HG03565 (cell line): ENCODE data around the gene WDR37.
"Not testable (repeated sequence)": the region's sequence is repeated elsewhere in the genome, so short reads cannot be mapped to it uniquely, and the experiment has no call there.

Experiments
- ATAC-seq: cut with Tn5 transposase; IDR thresholded peaks from one replicate; pipeline ENCODE4 v1.9.1; 2021; ENCODE audit warnings: mild to moderate bottlenecking, moderate library complexity; ENCODE audit not compliant: unreplicated experiment

Gene WDR37

DNA sequence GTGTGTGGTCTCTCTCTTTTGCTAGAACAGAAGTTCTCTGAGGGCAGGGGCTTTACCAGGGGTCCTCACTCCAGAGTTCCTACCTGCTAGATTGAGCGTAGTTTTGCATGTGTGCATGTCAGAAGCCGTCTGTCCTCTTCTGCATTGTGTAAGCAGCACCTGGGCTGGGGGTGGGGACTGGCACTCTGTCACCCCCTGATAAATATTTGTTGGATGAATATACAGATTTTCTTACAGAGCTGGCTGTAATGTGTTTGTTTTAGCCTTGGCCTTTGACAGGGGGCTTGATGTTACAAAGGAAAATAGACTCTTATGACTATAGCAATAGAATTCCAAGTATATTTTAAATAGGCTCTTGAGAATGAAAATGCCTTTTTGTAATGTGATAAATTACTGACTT is 46.6 kb downstream of the WDR37 start:
- no peak for ATAC-seq

DNA sequence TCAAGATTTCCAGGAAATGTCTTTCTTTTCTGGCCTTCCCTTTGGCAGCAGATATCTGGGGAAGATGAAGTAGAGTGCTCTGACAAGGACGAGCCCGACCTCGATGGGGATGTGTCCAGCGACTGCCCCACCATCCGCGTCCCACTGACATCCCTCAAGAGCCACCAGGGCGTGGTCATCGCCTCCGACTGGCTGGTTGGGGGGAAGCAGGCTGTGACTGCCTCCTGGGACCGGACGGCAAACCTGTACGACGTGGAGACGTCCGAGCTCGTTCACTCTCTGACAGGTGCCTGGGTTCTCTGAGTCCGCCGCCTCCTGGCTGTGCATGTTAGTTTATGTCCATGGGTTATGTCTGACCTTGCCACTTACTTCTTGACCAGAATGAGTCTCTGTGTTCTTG is 47.4 kb downstream of the WDR37 start:
- no peak for ATAC-seq

DNA sequence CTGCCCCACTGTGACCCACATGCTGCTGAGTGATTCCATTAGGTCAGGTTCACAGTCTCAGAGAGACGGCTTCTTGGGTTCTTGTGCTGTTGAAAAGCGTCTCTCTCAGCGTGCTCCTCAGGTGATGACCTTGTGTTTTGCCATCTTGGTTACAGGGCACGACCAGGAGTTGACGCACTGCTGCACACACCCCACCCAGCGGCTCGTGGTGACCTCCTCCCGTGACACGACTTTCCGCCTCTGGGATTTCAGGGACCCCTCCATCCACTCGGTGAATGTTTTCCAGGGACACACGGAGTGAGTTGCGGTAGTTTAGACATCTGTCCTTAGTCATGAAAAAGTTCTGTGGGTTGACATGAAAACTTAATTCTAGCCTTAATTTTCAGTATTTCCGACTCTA is 48.8 kb downstream of the WDR37 start:
- ATAC-seq: no peak

DNA sequence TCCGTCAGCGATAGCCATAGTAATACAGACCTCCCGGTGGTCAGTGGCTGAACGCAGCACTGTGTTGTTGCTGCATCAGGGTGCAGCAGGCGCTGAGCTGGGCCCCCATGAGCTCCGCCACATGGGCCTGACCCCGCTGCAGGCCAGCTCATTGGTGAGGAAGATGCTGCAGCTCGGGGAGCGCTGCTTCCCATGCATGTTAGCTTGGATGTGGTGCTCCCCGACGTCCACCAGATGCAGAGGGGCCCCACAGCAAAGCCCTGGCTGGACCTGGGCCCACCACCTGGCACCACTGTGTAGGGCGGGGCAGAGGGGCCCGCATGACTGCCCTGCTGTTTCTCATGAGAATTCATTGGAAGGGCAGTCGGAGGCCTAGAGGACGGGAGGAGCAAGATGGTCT is 50.8 kb downstream of the WDR37 start:
- no peak for ATAC-seq

DNA sequence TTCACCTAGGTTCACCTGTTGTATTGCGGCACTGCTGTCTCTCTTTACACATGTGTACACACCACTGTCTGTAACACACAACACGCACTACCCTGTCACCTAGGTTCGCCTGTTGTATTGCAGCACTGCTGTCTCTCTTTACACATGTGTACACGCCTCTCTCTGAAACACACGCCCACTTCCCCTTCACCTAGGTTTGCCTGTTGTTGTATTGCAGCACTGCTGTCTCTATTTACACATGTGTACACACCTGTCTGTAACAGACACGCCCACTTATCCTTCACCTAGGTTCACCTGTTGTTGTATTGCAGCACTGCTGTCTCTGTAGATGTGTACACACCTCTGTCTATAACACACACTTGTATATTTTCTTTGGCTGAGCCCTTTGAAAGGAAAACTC is 51.5 kb downstream of the WDR37 start:
- ATAC-seq: no peak

DNA sequence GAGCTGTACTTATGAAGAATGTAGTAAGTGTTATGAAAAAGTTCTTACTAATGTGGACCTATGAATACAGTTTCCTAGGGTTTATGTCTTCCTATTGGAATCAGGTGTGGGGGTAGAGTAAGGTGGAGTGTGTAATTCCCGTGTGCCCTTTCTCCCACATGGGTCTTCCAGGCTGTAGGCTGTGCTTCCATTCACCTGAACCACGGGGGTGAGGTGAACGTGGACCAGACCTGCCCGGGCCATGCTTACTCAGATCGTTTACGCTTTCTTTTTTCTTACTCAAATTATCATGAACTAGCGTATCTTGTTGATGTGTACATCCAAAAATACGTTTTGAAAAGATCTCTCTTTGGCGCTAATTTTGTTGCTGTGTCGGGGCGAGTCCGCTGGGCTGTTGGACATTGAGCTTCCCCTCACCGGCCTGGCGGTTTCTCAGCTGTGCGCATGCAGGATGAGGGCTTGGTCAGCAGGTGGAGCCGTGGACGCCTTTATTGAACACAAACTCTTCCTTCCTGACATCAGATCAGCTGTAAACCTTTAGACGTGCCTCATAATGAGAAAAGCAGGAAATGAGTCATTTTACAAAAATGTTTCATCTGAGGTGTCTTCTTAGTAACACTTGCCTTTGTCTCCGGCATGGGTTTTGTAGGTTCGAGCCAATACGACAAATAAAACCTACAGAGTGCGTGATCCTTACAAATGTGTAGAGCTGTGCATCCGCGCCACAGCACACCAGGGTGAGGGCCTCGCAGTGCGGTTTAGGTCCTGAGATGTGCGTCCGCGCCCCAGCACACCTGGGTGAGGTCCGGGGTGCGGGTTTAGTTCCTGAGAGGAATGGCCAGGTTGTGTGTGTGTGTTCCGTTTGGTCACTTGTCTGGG is 53.8 kb downstream of the WDR37 start:
- peak; percentile 86 for ATAC-seq

DNA sequence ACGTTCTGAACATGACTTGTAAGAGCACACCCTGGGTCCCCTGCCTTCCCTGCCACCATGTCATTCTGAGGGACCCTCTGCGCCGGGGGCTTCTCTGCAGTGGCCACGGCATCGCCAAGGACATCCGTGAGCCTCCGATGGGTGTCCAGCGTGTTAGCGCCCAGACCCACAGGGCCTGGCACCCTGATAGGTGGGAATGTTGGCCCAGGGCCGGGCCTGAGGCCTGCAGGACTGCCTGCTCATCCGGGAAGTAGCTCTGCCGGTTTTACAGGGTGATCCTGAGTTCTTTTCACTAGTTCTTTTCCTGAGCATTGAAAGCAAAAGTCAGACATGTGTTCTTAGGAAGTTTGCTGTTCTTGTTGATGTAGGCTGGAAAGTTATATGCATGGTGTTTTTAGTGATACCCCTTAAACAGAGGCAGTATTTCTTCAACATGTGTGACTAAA is 54.5 kb downstream of the WDR37 start:
- no peak for ATAC-seq

DNA sequence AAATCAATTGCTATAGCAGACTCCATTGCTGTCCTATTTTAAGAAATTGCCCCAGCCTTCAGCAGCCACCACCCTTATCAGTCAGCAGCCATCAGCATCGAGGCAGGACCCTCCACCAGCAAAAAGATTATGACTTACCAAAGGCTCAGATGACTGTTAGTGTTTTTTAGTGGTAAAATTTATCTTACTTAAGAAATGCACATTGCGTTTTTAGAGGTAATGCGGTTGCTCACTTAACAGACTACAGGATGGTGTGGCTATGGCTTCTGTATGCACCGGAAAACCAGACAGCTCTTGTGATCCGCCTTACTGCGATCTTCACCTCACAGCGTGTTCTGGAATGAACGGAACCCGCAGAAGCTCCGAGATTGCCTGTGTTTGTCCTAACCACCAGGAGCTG is 58.1 kb downstream of the WDR37 start:
- no peak for ATAC-seq

DNA sequence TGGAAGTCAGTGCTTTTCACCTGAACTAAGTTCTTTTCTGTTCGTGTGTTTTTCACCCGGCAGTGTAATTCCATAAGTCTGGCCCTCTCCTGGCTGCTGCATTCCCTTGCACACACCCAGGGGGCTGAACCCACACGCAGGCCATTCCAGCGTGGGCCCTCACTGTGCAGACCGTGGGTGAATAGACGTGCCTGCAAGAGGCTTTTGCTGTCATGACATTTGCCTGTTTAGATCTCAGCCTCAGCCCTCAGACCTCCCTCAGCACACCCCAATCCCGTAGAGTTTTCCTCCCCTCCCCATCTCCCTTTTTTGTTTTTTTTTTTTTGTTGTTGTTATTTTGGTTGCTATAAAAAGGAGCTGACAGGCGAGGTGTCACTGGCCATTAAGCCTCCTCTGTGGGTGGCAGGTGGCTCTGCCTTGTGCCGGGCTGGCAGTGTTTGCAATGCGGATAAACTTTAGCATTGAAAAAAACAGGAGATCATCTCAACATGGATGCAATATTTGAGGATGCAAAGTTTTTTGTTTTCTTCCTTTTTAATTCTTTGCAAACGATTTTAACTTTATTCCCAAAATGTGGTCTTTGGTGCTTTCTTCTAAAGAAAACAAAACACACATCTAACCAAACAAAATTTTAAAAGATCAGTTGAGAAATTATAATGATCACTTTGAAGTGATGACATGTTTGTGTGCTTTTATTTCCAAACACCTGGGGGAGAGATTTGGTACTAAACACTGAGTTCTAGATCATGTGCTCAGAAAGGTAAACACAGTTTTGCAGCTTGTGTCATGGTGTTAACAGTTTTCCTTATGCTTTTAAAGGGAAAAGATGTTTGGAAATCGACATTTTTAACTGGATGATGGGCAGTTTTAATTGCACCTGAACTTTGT is 58.8 kb downstream of the WDR37 start:
- ATAC-seq: no peak

DNA sequence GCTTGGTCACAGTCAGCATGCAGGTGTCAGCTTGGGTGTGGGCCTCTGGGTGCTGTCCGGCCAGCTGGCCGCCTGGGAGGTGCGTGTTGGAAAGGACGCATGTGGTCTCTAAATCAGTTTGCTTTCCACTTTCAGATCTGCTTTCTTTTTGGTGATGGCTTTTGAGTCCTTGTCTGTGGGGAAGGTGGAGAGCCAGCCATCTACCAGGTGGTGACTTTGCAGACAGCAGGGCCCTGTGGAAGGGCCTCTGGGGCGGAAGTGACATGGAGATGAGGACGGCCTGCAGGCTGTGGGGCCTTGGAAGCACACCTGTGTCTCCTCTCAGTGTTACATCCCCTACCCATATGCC is 59.4 kb downstream of the WDR37 start:
- ATAC-seq: no peak

DNA sequence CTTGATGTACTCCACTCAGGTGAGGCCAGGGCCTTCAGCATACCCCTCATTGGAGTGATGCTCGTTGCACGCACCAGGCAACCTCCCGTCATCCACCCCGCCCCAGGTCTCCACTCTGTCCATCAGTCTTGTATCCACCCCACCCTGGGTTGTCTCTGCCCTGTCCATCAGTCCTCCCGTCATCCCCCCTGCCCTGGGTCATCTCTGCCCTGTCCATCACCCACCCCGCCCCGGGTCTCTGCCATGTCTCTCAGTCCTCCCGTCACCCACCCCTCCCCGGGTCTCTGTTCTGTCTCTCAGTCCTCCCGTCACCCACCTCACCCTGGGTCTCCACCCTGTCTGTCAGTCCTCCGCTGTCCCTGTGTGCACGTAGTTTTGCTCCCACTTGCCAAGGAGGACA is 59.9 kb downstream of the WDR37 start:
- no peak for ATAC-seq

DNA sequence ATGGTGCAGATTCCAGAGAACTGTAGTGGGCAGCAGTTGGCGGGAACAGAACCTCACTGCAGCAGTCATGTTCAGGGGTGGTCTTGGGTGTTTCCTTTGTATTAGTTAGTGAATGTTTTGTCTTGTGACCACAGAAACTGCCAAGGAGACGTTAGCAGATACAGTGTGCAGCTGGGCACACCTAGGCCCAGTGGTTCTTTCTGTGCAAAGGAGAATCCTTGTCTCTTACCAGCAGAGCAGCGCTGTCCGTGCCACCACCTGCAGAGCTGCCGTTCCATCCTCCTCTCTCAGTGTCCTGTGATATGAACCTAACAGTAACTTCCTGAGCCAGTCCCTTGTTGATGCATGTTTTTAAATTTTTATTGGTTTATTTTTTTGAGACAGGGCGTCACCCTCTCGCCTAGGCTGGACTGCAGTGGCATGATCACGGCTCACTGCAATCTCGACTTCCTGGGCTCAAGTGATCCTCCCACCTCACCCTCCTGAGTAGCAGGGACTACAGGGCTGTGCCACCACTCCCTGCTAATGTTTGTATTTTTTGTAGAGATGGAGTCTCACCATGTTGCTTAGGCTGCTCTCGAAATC is 60.6 kb downstream of the WDR37 start:
- ATAC-seq: no peak

DNA sequence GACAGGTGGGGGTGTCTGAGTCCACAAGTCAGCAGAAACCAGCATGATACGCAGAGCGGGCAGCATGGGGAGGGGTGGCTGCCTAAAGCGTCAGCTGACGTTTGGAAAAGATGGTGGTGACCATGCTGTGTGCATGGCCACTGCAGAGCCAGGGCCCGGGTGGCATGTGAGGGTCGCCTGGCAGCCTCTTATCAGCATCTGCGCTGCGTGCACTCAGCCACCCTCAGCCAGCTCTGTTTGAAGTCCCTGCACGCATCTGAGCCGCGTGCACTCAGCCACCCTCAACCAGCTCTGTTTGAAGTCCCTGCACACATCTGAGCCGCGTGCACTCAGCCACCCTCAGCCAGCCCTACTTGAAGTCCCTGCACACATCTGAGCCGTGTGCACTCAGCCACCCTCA is 61.5 kb downstream of the WDR37 start:
- ATAC-seq: no peak

DNA sequence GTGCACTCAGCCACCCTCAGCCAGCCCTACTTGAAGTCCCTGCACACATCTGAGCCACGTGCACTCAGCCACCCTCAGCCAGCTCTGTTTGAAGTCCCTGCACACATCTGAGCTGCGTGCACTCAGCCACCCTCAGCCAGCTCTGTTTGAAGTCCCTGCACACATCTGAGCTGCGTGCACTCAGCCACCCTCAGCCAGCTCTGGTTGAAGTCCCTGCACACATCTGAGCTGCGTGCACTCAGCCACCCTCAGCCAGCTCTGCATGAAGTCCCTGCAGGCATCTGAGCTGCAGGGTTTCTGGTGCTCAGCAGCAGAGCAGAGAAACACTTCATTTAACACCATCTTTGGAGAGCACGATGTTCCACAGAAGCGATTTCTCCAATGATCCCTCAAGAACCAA is 62.1 kb downstream of the WDR37 start:
- not testable (repeated sequence) for ATAC-seq

DNA sequence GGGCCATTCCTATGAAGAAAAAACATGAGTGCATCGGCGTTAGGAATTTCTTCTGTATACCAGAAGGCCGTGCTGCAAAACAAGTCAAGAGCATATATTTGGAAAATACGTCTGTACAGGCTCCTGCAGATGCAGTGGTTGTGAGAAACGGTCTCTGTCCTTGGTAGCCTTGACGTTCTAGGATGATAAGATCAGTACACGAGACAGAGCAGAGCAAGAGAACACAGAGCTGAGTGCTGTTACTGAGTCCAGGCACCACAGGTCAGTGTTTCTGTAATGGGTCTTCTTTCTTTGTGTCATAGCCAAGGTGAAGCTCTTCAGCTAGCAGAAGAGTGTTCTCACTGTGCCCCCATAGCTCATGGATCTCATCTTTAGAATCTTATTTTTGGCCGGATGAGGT is 62.8 kb downstream of the WDR37 start:
- ATAC-seq: no peak

DNA sequence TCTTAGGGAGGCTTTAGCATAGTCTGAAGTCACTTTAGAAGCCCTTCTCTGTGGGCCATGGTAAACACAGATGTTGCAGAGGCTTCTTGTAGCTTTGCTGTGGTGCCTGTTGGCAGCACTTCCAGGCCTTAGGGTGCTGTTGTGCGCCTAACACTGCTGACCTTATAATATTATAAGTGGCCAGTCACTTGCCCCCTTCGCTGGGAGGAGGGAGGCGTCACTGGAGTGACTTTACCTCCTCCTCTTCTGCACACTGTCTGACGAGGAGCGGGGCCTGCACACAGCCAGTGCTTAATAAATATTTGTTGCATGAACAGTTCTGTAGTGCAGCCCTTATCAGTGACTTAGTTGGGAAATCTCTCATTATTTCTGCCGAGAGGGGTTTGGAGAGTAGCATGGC is 63.3 kb downstream of the WDR37 start:
- no peak for ATAC-seq

DNA sequence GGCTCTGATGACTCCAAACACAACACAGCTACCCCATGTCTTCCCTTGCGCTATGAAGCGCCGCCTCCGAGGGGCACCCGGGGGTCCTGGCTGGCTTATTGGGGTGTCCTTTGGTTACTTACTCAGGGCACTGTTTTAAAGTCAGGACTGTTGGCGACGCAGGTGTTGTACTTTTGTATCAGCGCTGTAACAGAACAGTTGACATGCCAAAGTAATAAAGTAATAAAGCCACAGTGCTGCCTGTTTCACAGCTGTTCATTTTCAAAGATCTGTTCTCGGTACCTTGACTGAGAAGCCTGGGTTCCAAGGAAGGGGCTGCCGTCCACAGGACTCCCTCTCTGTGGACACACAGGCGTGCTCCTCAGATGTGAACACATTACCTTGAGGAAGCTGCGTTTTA is 64.1 kb downstream of the WDR37 start:
- no peak for ATAC-seq

DNA sequence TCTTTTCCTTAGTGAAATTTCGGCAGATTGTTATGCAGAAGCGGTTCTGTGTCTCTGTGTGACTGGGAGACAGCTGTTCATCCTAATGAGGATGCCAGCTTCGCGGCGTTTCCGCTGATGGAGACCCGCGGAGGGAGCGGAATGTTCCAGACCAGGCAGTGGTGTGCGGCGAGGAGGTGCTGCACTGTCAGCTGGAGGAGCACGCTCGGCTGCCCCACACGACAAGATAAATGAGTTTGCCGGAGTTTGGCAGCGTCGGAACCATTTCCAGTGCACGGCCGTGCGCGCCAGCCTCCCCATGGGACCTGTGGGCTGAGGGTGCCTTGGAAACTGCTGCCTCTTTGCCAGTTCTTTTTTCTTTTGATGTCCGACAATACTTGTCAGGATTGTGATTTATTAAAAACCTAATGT is 64.6 kb downstream of the WDR37 start:
- ATAC-seq: no peak

DNA sequence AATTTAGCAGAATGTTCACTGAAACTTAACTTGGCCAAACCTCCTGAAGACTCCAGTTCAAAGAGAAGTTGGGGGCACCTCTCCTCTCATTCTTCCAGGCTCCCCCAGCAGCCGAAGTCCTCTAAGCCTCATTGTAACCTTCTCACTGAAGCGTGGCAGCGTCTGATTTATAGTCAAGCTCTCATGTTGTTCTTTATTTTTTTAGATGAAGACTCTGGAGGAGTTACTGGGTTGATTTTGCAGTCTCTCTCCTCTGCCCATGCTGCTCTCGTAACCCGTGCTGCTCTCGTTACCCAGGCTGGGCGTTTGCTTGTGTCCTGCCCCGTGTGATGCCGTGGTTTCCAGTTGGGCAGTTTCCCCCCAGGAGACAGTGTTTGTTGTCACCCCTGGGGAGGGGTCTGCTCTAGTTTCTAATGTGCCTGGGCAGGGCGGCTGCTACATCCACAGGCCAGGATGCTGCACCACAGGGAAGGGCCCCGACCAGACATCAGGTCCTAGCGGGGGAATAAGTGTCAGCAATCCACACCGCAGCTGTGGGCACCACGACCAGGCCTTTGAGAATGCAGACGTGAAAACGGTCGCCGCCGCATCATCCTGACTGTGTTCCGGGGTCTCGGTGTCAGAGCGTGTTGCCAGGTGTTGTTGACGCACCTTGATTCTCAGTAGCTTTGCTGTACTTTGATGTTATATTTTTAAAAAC is 65.2 kb downstream of the WDR37 start:
- no peak for ATAC-seq

DNA sequence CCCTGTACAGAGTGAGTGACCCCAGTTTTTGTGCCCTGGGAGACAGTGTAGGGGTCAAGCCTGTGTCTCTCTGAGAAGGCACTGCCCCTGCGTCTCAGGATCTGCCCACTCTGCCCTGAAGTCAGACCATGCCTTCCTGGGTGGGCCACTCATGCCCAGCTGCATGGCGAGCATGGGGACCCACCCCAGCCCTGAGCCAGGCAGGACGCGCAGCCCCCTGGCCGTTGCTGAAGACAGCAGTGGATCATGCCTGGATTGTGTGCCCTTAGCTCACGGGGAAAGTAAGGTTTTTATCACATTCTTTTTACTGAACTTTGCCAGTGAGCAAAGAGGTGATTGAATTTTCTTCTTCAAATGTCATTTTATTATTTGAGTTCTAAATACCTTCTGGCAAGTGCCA is 66.2 kb downstream of the WDR37 start:
- ATAC-seq: no peak

DNA sequence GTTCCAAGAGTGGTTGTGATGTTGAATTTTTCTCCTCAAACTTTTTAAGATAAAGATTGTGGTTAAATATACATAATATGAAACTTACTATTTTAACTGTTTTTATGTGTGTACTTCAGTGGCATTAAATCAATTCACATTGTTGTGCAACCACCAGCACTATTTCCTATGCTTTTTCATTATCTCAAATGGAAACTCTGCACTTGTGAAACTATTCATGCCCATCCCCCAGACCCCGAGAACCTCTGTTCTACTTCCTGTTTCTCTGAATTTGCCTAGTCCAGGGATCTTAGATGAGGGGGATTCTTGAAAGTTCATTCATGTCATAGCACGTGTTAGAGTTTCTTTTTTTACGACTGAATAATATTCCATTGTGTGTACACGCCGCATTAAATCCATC is 67.0 kb downstream of the WDR37 start:
- no peak for ATAC-seq
